ENCODE results near the gene PTPN3.

GRCh38 chr9:109513871-109514270 is 15.8 kb upstream of the PTPN3 start:
- TF ChIP-seq CTCF (IDR thresholded peaks at IDR 0.05; ENCODE audit: low read depth, low read length, missing input control) (no peak), GABPA (IDR thresholded peaks at IDR 0.05 in 1 of 2, conservative IDR thresholded peaks at IDR 0.05 in 1 of 2) (no peak), RAD21 (IDR thresholded peaks at IDR 0.05) (no peak), EGR1 (IDR thresholded peaks at IDR 0.05; ENCODE audit: low read depth in 2 of 2) (no peak), FOXA1 (IDR thresholded peaks at IDR 0.05) (no peak), ATF3 (IDR thresholded peaks at IDR 0.05) (no peak), SP1 (IDR thresholded peaks at IDR 0.05) (no peak), RXRA (IDR thresholded peaks at IDR 0.05) (no peak)
- TF ChIP-seq, protein P1, sequence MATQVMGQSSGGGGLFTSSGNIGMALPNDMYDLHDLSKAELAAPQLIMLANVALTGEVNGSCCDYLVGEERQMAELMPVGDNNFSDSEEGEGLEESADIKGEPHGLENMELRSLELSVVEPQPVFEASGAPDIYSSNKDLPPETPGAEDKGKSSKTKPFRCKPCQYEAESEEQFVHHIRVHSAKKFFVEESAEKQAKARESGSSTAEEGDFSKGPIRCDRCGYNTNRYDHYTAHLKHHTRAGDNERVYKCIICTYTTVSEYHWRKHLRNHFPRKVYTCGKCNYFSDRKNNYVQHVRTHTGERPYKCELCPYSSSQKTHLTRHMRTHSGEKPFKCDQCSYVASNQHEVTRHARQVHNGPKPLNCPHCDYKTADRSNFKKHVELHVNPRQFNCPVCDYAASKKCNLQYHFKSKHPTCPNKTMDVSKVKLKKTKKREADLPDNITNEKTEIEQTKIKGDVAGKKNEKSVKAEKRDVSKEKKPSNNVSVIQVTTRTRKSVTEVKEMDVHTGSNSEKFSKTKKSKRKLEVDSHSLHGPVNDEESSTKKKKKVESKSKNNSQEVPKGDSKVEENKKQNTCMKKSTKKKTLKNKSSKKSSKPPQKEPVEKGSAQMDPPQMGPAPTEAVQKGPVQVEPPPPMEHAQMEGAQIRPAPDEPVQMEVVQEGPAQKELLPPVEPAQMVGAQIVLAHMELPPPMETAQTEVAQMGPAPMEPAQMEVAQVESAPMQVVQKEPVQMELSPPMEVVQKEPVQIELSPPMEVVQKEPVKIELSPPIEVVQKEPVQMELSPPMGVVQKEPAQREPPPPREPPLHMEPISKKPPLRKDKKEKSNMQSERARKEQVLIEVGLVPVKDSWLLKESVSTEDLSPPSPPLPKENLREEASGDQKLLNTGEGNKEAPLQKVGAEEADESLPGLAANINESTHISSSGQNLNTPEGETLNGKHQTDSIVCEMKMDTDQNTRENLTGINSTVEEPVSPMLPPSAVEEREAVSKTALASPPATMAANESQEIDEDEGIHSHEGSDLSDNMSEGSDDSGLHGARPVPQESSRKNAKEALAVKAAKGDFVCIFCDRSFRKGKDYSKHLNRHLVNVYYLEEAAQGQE (IDR thresholded peaks at IDR 0.05) = no peak
- TF ChIP-seq, protein P2, sequence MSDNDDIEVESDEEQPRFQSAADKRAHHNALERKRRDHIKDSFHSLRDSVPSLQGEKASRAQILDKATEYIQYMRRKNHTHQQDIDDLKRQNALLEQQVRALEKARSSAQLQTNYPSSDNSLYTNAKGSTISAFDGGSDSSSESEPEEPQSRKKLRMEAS (IDR thresholded peaks at IDR 0.05) = no peak
- TF ChIP-seq, protein P3, sequence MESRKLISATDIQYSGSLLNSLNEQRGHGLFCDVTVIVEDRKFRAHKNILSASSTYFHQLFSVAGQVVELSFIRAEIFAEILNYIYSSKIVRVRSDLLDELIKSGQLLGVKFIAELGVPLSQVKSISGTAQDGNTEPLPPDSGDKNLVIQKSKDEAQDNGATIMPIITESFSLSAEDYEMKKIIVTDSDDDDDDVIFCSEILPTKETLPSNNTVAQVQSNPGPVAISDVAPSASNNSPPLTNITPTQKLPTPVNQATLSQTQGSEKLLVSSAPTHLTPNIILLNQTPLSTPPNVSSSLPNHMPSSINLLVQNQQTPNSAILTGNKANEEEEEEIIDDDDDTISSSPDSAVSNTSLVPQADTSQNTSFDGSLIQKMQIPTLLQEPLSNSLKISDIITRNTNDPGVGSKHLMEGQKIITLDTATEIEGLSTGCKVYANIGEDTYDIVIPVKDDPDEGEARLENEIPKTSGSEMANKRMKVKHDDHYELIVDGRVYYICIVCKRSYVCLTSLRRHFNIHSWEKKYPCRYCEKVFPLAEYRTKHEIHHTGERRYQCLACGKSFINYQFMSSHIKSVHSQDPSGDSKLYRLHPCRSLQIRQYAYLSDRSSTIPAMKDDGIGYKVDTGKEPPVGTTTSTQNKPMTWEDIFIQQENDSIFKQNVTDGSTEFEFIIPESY (IDR thresholded peaks at IDR 0.05) = no peak
